Upper lobe of left lung (tissue), 6 donors: ENCODE measurements around the gene FOLR2. TPM values are rescaled to one million over a fixed set of nuclear protein-coding genes. Genes with fewer than 3 reads are reported as not detected.

ENCODE experiments used
- ATAC-seq, 2 donors: fragments of 200-7000 bp; cut with Tn5 transposase; one replicate each; pipeline ENCODE4 v1.9.1; 2022; ENCODE audit warnings: mild to moderate bottlenecking in 2 of 2, moderate library complexity in 2 of 2; ENCODE audit not compliant: low FRiP score in 2 of 2
- DNase-seq, 2 donors: peaks; one replicate each; pipeline ENCODE4 v3.0.0-alpha.2; 2019 to 2020
- H3K27ac ChIP-seq, 4 donors: fragments of 200-600 bp; sonication (generic); one replicate each; pipeline ENCODE4 v1.5.1; 2016 to 2019
- H3K27me3 ChIP-seq, 4 donors: fragments of 200-600 bp; sonication (generic); one replicate each; pipeline ENCODE4 v1.5.1; 2017 to 2019
- H3K36me3 ChIP-seq, 4 donors: fragments of 200-600 bp; sonication (generic); one replicate each; pipeline ENCODE4 v1.5.1; 2016 to 2019
- H3K4me1 ChIP-seq, 4 donors: fragments of 200-600 bp; sonication (generic); one replicate each; pipeline ENCODE4 v1.5.1; 2018 to 2019
- H3K4me3 ChIP-seq, 4 donors: fragments of 200-600 bp; sonication (generic); one replicate each; pipeline ENCODE4 v1.5.1; 2017 to 2019; ENCODE audit warnings: mild to moderate bottlenecking in 2 of 4, moderate library complexity in 1 of 4
- H3K9me3 ChIP-seq, 4 donors: fragments of 200-600 bp; sonication (generic); one replicate each; pipeline ENCODE4 v1.5.1; 2018 to 2019
- EP300 ChIP-seq, 4 donors: sonication (generic); formaldehyde crosslinking; IDR thresholded peaks; one replicate each; pipeline ENCODE4 v1.5.1; 2017; ENCODE audit warnings: antibody characterized with exemption in 4 of 4, control low read depth in 2 of 4
- POLR2A ChIP-seq, 4 donors: fragments of 450-650 bp; IDR thresholded peaks; one replicate each; pipeline ENCODE4 v1.5.1; 2016 to 2017; ENCODE audit warnings: antibody characterized with exemption in 4 of 4, mild to moderate bottlenecking in 2 of 4
- POLR2AphosphoS5 ChIP-seq, 2 donors: sonication (generic); formaldehyde crosslinking; IDR thresholded peaks; one replicate each; pipeline ENCODE4 v1.5.1; 2017; ENCODE audit warnings: antibody characterized with exemption in 2 of 2
- WGBS, 2 donors: methylation state at CpG; one replicate each; pipeline ENCODE4 v1.1.5; 2017 to 2018; 5-methylcytosine and 5-hydroxymethylcytosine counted together
- total RNA-seq, 6 donors: library from RNA; depleted of rRNA in 4 of 6; stranded (reverse); fragments of >200 nt in 4 of 6; gene quantifications; one replicate each; pipeline versions ENCODE4 v1.1.0 to v1.2.1, GENCODE V29; 2016 to 2021
- TF ChIP-seq, protein P1 (sequence below), 6 experiments: fragments of 450-650 bp in 4 of 6; fragments of 200-600 bp in 2 of 6; sonication (generic) in 2 of 6; IDR thresholded peaks; one replicate each; pipeline ENCODE4 v1.5.1; 2016 to 2019; ENCODE audit warnings: antibody characterized with exemption in 6 of 6
- donor health status: DM: no; HTN: no; CAD: no; lungs with moderate emphysema.
- donor health status: DM: no; HTN: yes; CAD: no; lungs with severe emphysema.

FOLR2 gene
- total RNA-seq, 6 donors from 2014 or later: 4.8 to 28.7 (median 12.8) TPM

DNA sequence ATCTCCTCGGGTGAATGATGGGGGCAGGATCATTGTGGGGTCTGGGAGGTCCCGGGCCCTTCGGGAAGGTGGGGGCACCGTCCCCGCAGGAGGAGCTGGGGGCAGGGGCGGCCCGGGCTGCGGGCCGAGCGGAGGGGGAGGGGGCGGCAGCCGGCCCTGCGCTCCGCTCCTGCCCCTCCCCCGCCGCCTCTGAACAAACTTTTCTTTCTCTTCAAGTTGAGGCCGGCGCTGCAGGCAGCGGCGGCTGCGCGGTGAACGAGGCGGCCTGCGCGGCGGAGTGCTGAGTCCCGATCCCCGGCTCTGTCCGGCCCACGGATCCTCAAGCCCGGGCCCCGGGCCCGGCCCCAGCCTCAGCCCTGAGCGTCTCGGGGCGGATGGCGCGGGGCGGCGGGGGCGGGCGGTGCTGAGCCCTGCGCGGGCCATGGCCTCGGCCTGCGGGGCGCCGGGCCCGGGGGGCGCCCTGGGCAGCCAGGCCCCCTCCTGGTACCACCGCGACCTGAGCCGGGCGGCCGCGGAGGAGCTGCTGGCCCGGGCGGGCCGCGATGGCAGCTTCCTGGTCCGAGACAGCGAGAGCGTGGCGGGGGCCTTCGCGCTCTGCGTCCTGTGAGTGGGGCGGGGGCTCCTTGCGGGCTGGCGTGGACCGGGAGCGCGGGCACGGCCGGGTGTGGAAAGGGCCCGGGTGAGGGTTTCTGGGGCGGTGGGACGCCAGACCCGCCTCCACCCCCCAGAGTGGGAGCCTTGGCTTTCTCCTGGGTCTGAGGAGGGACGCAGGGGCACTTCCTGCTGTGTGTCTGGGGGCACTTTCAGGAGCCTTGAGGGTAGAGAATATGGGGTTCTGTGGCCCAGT lies 8.2 kb downstream of the FOLR2 start, which contains the start of gene INPPL1:
Gene INPPL1 (plus strand): TSS at position 204 of the 847 bp plus-strand sequence. CDS start 218 bp downstream, at position 422.
- TF ChIP-seq EP300 (IDR thresholded peaks at IDR 0.05): no peak
- TF ChIP-seq, protein P1, sequence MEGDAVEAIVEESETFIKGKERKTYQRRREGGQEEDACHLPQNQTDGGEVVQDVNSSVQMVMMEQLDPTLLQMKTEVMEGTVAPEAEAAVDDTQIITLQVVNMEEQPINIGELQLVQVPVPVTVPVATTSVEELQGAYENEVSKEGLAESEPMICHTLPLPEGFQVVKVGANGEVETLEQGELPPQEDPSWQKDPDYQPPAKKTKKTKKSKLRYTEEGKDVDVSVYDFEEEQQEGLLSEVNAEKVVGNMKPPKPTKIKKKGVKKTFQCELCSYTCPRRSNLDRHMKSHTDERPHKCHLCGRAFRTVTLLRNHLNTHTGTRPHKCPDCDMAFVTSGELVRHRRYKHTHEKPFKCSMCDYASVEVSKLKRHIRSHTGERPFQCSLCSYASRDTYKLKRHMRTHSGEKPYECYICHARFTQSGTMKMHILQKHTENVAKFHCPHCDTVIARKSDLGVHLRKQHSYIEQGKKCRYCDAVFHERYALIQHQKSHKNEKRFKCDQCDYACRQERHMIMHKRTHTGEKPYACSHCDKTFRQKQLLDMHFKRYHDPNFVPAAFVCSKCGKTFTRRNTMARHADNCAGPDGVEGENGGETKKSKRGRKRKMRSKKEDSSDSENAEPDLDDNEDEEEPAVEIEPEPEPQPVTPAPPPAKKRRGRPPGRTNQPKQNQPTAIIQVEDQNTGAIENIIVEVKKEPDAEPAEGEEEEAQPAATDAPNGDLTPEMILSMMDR (IDR thresholded peaks at IDR 0.05): no peak
- no peak for TF ChIP-seq POLR2AphosphoS5 (IDR thresholded peaks at IDR 0.05)
- TF ChIP-seq POLR2A (IDR thresholded peaks at IDR 0.05): peak in 2 of 4 donors; percentile 9 to 34
- Histone ChIP-seq H3K4me1 (peaks cover 23 to 40% (median 29%) of the 10 kb centered on the region in 4 donors), H3K9me3 (no peaks in the 10 kb centered on the region), H3K27me3 (no peaks in the 10 kb centered on the region), H3K36me3 (peaks cover 11 to 29% (median 21%) of the 10 kb centered on the region in 4 donors), H3K4me3 (peak within 1 kb of the TSS; percentile 83 to 90 (median 86)), H3K27ac (peak within 1 kb of the TSS; percentile 96 to 98 (median 98))
- WGBS, 2 donors: 0 to 1% methylated on average over 15 to 28 of the region's 81 CpGs
- peak; percentile 56 to 92 for DNase-seq
- peak in 1 of 2 donors; percentile 1 for ATAC-seq

DNA sequence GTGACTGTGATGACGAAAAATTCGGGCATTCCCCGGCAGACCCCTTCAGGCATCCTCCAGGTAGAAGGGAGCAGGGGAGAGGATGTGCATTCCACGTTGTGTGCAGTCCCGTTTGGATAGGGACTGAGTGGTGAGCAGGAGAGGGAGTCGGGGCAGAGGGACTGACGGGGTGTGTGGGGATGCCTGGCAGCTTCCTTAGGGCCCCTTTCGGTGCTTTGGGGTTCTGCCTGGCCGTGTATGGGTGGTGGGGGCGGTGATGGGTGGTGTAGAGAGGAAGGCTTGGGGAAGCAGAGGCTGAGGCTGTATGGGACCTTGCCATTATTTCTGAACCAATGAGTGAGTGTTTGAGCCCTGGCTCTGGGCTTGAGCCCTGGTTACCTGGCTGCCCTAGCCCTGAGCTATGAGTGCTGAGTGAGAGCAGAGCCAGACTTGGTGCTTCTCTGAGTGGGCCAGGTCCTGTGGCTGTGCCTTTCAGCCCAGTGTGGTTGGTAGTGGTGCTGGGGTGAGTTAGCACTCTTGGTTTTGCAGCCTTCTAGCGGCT lies 8.9 kb downstream of the FOLR2 start:
- H3K4me1 ChIP-seq: peaks cover 23 to 40% (median 29%) of the 10 kb centered on the region in 4 donors
- peaks cover 16 to 36% (median 28%) of the 10 kb centered on the region in 4 donors for H3K36me3 ChIP-seq
- peak overlapping the region; percentile 20 to 90 (median 86) for H3K4me3 ChIP-seq
- no peaks in the 10 kb centered on the region for H3K27me3 ChIP-seq
- H3K27ac ChIP-seq: peak overlapping the region; percentile 96 to 98 (median 98)
- TF ChIP-seq EP300 (IDR thresholded peaks at IDR 0.05): no peak
- TF ChIP-seq POLR2A (IDR thresholded peaks at IDR 0.05): peak in 1 of 4 donors; percentile 1
- ATAC-seq (no peak), DNase-seq (no peak)
- WGBS, 2 donors: 14 to 15% methylated on average over 11 of the region's 11 CpGs
- H3K9me3 ChIP-seq: no peaks in the 10 kb centered on the region

DNA sequence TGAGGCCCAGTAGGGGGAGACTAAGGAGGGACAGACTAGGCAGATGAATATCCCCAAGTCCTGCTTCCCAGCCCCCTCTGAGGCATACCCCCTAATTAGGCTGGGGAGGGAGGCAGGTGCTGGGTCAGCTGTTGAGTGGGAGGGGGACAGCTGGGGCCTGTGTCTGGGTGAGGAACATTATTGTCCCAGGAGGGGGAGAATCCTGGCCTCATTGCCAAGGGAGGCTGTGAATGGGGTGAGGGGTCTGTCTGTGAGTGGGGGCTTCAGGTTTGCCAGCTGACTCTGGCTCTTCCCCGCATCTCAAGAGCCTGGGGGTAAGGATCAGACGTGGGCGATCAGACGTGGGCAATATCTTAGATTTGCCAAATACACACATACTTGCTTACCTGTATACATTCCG lies 10.1 kb downstream of the FOLR2 start:
- ATAC-seq: no peak
- WGBS, 2 donors: 94% methylated on average over 5 of the region's 5 CpGs
- DNase-seq: no peak
- peaks cover 20 to 34% (median 28%) of the 10 kb centered on the region in 4 donors for H3K4me1 ChIP-seq
- H3K27ac ChIP-seq: no peak overlapping the region
- H3K36me3 ChIP-seq: peaks cover 27 to 48% (median 40%) of the 10 kb centered on the region in 4 donors
- H3K9me3 ChIP-seq: no peaks in the 10 kb centered on the region
- H3K27me3 ChIP-seq: no peaks in the 10 kb centered on the region
- H3K4me3 ChIP-seq: no peak overlapping the region
- TF ChIP-seq POLR2A (IDR thresholded peaks at IDR 0.05): no peak
- TF ChIP-seq, protein P1 (IDR thresholded peaks at IDR 0.05): no peak
- no peak for TF ChIP-seq POLR2AphosphoS5 (IDR thresholded peaks at IDR 0.05)
- no peak for TF ChIP-seq EP300 (IDR thresholded peaks at IDR 0.05)

DNA sequence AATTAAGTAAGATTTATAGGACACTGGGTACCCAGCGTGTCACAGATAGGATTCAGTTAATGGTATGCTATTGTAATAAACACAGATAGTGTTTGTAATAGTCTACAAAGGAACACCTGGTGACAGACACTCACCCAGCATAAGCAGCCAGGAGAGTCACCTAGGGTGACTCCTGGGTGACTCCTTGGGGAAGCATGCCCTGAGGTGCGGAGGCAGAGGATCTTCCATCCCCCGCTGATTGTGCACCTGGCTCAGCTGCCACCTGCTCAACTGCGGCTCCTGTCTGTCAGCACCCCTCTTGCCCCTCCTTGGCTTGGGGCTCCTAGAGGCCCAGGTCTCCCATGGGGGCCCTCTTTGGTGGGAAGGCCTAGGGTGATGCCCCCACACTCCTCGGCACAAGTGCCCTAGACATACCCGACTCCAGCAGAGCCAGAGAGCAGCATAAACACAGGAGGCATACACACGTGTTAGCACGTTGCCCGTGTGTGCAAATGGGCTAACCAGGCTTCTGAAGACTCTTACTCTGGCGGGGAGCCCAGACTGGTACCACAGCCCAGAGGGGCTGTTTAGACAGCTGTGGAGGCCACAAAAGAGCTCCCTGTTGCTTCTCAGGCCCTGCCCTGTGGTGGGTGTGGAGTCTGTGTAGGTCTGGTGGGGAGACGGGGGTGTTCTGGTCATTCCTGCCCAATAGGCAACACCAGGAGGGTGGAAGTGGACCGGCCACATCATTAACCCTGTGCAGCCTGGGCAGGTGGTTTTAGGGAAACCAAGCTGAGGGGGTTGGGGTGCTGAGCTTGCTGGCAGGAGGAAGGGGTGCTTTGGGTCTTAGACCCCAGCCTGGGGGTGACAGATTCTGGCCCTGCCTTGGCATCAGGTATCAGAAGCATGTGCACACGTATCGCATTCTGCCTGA lies 11.0 kb downstream of the FOLR2 start:
- Histone ChIP-seq H3K4me3 (no peak overlapping the region), H3K36me3 (peaks cover 28 to 57% (median 48%) of the 10 kb centered on the region in 4 donors), H3K27ac (no peak overlapping the region), H3K9me3 (no peaks in the 10 kb centered on the region), H3K4me1 (peaks cover 12 to 26% (median 20%) of the 10 kb centered on the region in 4 donors), H3K27me3 (no peaks in the 10 kb centered on the region)
- ATAC-seq: no peak
- TF ChIP-seq POLR2A (IDR thresholded peaks at IDR 0.05) (no peak), POLR2AphosphoS5 (IDR thresholded peaks at IDR 0.05) (no peak), EP300 (IDR thresholded peaks at IDR 0.05) (no peak)
- TF ChIP-seq, protein P1 (IDR thresholded peaks at IDR 0.05): no peak
- peak in 1 of 2 donors; percentile 19 for DNase-seq
- WGBS, 2 donors: 81 to 86% methylated on average over 8 to 12 of the region's 14 CpGs
